ENCODE results near the gene STK38.

DNA sequence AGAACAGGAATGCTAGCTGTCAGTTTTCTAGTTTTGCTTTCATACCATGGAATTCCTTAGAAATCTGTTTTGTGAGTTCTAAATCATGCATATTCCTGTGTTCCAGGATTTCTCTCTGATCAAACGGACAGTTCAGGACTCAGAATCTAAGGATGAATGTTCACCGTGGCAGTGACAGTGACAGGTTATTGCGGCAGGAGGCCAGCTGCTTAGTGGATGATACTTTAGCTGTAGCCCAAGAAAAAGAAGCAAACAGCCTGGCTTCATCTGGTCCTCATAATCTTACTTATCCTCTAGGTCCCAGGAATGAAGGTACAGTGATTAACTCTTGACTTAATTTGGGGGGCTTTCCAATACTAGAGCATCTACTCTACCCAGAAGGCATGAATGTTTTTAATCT, 77.3 kb downstream of the STK38 start:
- no peak for TF ChIP-seq EZH2 (IDR thresholded peaks at IDR 0.05; ENCODE audit: low read length, unreplicated experiment)
- TF ChIP-seq, protein P1, sequence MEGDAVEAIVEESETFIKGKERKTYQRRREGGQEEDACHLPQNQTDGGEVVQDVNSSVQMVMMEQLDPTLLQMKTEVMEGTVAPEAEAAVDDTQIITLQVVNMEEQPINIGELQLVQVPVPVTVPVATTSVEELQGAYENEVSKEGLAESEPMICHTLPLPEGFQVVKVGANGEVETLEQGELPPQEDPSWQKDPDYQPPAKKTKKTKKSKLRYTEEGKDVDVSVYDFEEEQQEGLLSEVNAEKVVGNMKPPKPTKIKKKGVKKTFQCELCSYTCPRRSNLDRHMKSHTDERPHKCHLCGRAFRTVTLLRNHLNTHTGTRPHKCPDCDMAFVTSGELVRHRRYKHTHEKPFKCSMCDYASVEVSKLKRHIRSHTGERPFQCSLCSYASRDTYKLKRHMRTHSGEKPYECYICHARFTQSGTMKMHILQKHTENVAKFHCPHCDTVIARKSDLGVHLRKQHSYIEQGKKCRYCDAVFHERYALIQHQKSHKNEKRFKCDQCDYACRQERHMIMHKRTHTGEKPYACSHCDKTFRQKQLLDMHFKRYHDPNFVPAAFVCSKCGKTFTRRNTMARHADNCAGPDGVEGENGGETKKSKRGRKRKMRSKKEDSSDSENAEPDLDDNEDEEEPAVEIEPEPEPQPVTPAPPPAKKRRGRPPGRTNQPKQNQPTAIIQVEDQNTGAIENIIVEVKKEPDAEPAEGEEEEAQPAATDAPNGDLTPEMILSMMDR (conservative IDR thresholded peaks at IDR 0.05; ENCODE audit: low read depth, low read length), result no peak
